Measurements from ENCODE around the gene COA1. TPM values are rescaled to one million over a fixed set of nuclear protein-coding genes. Genes with fewer than 3 reads are reported as not detected.
A peak's percentile ranks its signal among the peaks of the same experiment; 100 is the strongest.
"Not testable (repeated sequence)": the region's sequence is repeated elsewhere in the genome, so short reads cannot be mapped to it uniquely, and the experiment has no call there.

The COA1 gene
- total RNA-seq, 4 donors from 2014 or later: 26.1 to 49.0 (median 30.9) TPM

- no peak overlapping the region for H3K4me3 ChIP-seq
- intact Hi-C loops (cut with DNase I): no loop called here
- H3K4me1 ChIP-seq: peaks cover 14 to 36% (median 28%) of the 10 kb centered on the region in 4 donors
- WGBS: 61% methylated on average over 5 of the region's 5 CpGs
- peak overlapping the region in 3 of 4 donors; percentile 12 to 47 (median 21) for H3K27ac ChIP-seq (replicated peaks in 1 of 4)
- TF ChIP-seq CTCF (IDR thresholded peaks at IDR 0.05) (no peak), EP300 (IDR thresholded peaks at IDR 0.05) (no peak), POLR2AphosphoS5 (IDR thresholded peaks at IDR 0.05) (no peak)
- H3K9me3 ChIP-seq: no peaks in the 10 kb centered on the region
- DNase-seq (ENCODE audit: extremely low spot score): no peak
- H3K36me3 ChIP-seq: peaks cover 0 to 31% (median 23%) of the 10 kb centered on the region in 4 donors
- H3K27me3 ChIP-seq: no peaks in the 10 kb centered on the region
These were observed 117.2 kb downstream of the COA1 start for GRCh38 chr7:43612128-43612527.

- no peak overlapping the region for H3K4me3 ChIP-seq
- H3K27ac ChIP-seq (replicated peaks in 1 of 4): no peak overlapping the region
- peaks cover 14 to 28% (median 25%) of the 10 kb centered on the region in 4 donors for H3K4me1 ChIP-seq
- H3K9me3 ChIP-seq: no peaks in the 10 kb centered on the region
- DNase-seq (ENCODE audit: extremely low spot score): no peak
- WGBS: 100% methylated on average over 2 of the region's 2 CpGs
- no peaks in the 10 kb centered on the region for H3K27me3 ChIP-seq
- TF ChIP-seq EP300 (IDR thresholded peaks at IDR 0.05) (no peak), CTCF (IDR thresholded peaks at IDR 0.05) (no peak), POLR2AphosphoS5 (IDR thresholded peaks at IDR 0.05) (no peak), POLR2A (IDR thresholded peaks at IDR 0.05; ENCODE audit: low read depth) (no peak)
- peaks cover 0 to 30% (median 14%) of the 10 kb centered on the region in 4 donors for H3K36me3 ChIP-seq
- intact Hi-C loops (cut with DNase I): no loop called here
These were observed 120.2 kb downstream of the COA1 start for GRCh38 chr7:43609097-43609496.

GRCh38 chr7:43604251-43604650 lies 125.1 kb downstream of the COA1 start:
- WGBS: 94% methylated on average over 1 of the region's 1 CpG
- no peak for DNase-seq (ENCODE audit: extremely low spot score)
- no peaks in the 10 kb centered on the region for H3K27me3 ChIP-seq
- intact Hi-C loops (cut with DNase I): no loop called here
- H3K4me1 ChIP-seq: no peaks in the 10 kb centered on the region
- H3K27ac ChIP-seq (replicated peaks in 1 of 4): no peak overlapping the region
- no peak overlapping the region for H3K4me3 ChIP-seq
- H3K9me3 ChIP-seq: no peaks in the 10 kb centered on the region
- TF ChIP-seq POLR2A (IDR thresholded peaks at IDR 0.05; ENCODE audit: low read depth): no peak
- TF ChIP-seq CTCF (IDR thresholded peaks at IDR 0.05): no peak
- peaks cover 0 to 23% (median 15%) of the 10 kb centered on the region in 4 donors for H3K36me3 ChIP-seq

GRCh38 chr7:43602256-43602655 lies 127.1 kb downstream of the COA1 start:
- intact Hi-C loops (cut with DNase I): no loop called here
- no peaks in the 10 kb centered on the region for H3K27me3 ChIP-seq
- 74% methylated on average over 1 of the region's 1 CpG for WGBS
- no peaks in the 10 kb centered on the region for H3K4me1 ChIP-seq
- H3K9me3 ChIP-seq: no peaks in the 10 kb centered on the region
- H3K4me3 ChIP-seq: no peak overlapping the region
- no peak for DNase-seq (ENCODE audit: extremely low spot score)
- H3K36me3 ChIP-seq: peaks cover 0 to 25% (median 17%) of the 10 kb centered on the region in 4 donors
- no peak overlapping the region for H3K27ac ChIP-seq (replicated peaks in 1 of 4)
- TF ChIP-seq POLR2A (IDR thresholded peaks at IDR 0.05; ENCODE audit: low read depth): no peak

- Histone ChIP-seq H3K4me1 (no peaks in the 10 kb centered on the region), H3K9me3 (no peaks in the 10 kb centered on the region), H3K36me3 (peaks cover 0 to 37% (median 22%) of the 10 kb centered on the region in 4 donors), H3K4me3 (no peak overlapping the region), H3K27me3 (no peaks in the 10 kb centered on the region), H3K27ac (replicated peaks in 1 of 4) (no peak overlapping the region)
- intact Hi-C loops (cut with DNase I): no loop called here
- no peak for DNase-seq (ENCODE audit: extremely low spot score)
- no peak for TF ChIP-seq POLR2AphosphoS5 (IDR thresholded peaks at IDR 0.05)
- no peak for TF ChIP-seq POLR2A (IDR thresholded peaks at IDR 0.05; ENCODE audit: low read depth)
- TF ChIP-seq CTCF (IDR thresholded peaks at IDR 0.05): no peak
- TF ChIP-seq EP300 (IDR thresholded peaks at IDR 0.05): no peak
- 99% methylated on average over 3 of the region's 3 CpGs for WGBS
These were observed 129.3 kb downstream of the COA1 start for GRCh38 chr7:43600056-43600455.

GRCh38 chr7:43596426-43596825 lies 132.9 kb downstream of the COA1 start:
- H3K27ac ChIP-seq (replicated peaks in 1 of 4); H3K4me3 ChIP-seq; H3K9me3 ChIP-seq; intact Hi-C loops (cut with DNase I); H3K4me1 ChIP-seq; DNase-seq (ENCODE audit: extremely low spot score); H3K27me3 ChIP-seq: not testable (repeated sequence)
- peaks cover 0 to 32% (median 22%) of the 10 kb centered on the region in 4 donors for H3K36me3 ChIP-seq
- WGBS: 85% methylated on average over 5 of the region's 5 CpGs

Measured in esophagus muscularis mucosa (tissue), 4 donors.